Activated CD4-positive, alpha-beta T cell treated with anti-CD3 and anti-CD28 coated beads for 24 hours (primary cell): ENCODE measurements around the gene CWC27.
A peak's percentile ranks its signal among the peaks of the same experiment; 100 is the strongest.

ENCODE experiments used
- DNase-seq, 2 donors: peaks; one replicate each; pipeline ENCODE4 v3.0.0-alpha.2; 2020; ENCODE audit warnings: low read depth in 2 of 2

CWC27 gene

DNA sequence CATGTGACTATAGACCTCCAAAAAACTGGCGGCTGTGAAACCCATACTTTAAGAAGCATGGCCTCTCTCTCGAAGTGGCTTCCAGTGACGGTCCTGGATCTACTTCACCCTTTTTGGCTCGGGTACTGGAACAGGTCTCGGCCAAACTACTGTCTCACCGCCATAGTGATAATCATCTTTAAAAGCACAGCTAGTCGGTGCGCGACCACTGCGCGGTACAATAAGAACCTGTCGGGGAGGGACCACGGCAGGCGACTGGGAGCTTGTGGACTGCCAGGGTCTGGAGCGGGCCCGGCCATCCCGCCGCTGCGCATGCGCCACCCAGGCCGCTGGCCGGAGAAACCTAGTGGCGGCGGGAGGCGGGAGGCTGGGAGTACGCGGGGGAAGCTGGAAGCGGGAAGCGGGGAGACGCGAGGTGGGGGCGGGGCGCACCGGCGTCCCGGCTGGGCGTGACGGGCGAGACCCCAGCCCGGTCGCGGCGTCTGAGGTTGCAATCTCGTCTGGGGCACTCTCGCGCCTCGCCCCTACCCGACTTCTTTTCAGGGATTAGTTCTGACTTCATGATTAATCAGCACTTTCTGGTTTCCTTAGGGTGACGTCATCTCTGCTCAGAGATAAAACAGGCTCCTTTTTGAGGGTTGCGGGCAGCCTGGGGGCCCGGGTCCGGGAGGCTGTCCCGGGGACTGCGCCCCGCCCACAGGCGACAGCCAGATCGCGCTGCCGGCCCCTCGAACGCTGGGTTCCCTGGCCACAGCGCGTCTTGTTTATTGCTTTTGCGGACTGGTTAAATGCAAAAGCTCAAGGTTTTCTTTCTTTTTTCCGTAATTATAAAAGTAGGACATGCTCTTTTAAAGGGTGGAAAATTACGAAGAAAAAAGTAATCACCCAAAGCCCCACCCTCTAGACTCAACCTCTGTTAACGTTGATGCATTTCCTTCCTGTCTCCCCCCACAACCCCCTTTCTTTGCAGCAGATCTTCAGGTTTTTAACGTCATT lies 266.8 kb downstream of the CWC27 start:
- peak; percentile 58 to 59 for DNase-seq

DNA sequence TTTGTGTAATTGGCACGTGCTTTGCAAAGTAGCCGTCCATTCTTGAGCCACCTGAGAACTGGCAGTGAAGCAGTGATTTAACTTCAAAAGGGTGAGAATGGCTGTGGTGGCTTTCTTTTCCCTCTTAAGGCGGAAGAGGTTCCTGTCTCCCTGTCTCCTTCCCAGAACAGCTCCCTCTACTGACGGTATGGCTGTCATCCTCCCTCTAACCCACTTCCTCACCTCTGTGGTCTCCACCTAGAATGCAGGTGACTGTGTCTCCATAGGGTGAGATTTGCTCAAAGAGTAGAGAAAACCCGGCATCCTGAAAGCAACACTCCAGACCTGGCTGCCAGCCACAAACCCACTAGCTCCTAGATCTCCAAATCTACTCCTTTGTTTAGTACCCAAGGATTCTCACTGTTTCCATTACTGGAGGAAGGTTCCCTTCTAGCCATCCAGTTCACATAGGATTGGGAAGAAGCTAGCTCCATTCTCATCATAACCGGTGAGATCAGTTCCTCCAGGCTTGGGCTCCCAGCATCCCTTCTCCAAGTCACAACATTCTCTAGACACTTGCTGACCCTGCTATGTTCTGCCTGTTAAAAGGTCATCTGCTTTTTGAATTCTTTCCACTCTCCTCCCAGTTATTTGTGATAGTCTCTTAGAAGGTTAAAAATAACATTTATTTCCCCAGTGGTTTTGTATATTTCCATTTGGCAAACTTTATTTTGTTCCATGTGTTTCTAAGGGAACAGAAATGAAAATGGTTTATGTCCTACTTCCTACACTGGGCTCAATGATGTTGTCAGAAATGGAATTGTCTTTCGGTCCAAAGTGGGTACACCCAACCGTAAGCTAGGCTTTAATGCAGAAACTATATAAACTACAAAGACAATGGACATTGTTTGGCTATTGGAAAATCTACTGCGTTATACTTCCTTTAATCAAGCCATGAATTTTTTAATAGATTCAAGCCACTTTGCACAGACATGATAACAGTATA lies 269.4 kb downstream of the CWC27 start:
- DNase-seq: no peak

DNA sequence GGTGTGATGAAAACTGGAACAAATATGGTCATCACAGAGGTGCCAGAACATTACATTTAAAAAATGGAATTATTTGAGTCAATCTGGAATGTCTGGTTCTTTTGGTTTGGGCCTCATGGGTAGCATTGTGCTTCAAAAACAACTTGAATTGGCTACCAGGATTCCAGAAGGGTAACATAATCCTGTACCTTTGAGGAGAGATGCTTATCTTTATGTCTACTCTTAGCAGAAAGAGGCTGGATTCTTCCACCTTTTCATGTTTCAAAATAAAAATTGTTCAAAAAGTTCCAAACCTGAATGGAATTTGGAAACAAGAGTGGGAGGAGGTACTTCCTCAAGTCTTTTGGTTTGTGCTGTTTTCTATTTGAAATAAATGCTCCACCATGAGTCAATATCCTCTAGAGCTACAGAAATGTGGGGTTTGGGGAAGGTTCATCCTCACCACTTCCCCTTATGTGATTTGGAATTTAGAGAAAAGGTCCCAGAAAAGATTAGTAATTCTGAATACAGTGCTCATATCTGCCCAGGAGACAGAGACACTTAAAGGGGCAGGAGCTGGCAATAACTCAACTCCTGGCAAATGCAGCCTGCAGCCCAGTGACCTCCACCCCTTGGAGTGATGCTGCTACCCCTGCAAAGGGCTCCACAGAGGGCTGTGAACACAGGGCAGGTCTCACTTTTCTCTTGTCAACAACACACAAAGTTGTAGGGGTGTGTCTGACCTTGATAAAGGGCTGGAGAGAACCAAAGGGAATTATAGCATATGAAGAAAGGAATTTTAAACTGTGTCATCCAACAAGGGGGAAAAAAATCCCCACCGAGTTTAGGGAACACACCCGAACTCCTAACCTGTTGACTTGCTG lies 272.8 kb downstream of the CWC27 start:
- no peak for DNase-seq

DNA sequence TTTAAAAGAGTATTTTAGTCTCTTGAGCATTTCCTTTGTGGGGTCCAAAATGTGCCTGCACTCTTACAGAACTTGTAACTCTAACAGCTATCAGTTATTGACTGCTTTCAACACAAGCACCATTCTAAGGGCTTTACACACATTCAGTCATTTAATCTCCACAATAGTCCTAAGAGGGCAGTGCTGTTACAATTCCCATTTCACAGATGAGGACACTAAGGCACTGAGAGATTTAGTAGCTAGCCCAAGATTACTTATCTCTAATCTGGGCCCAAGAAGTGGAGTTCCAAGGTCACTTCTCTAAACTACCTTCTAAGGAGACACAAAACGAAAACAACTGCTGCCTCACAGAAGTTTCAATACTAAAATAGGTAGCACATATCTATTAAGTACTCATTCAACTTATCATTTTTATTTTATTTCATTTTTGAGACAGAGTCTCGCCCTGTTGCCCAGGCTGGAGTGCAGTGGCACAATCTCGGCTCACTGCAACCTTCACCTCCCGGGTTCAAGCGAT lies 275.2 kb downstream of the CWC27 start:
- no peak for DNase-seq

DNA sequence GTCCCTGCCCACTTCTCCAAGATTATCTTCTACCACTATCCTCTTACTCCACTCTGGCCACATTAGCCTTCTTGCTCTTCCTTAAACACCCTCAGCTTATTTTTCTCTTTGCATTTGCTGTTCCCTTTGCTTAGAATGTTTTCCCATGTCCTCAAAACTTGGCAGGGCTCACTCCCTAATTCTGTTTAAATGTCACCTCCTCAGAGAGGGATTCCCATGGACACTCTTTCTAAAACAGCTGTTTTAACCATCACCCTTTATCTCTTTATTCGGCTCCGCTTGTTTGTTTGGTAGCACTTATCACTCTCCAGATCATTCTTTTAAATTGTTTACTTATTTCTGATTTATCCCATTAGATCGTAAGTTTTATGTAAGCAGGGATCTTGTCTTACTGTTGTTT lies 278.5 kb downstream of the CWC27 start:
- DNase-seq: no peak

DNA sequence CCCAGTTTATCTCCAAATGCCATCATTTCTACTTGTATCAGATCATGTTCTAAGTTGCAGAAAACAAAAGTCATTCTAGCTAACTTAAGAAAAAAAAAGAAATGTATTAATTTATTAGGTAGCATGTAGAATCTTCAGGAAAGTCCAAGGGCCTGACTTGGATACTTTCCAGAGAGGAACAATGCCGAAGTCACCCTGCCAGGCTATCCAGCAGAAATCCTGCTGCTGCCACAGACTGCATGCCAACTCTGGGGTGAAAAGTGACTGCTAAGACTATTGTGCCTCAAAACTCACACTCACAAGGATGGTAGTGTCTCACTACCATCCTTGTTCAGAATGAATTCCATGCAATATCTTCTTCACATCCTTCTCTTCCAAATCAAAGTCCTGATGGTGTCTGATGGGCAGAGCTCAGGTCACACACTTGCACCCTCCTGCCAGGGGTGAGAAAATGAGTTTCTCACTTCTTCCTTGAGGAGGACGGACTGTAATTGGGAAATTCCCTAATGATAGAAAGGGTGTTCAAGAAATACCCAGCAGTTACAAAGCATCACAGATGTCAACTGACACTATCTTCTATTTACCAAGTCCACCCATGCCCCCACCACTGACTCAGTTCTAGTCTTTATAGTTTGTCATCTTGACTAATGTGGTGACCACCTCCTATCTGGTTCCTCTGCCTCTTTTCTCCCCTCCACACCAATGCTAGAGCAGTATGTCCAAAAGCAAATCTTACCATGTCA lies 279.4 kb downstream of the CWC27 start:
- no peak for DNase-seq

DNA sequence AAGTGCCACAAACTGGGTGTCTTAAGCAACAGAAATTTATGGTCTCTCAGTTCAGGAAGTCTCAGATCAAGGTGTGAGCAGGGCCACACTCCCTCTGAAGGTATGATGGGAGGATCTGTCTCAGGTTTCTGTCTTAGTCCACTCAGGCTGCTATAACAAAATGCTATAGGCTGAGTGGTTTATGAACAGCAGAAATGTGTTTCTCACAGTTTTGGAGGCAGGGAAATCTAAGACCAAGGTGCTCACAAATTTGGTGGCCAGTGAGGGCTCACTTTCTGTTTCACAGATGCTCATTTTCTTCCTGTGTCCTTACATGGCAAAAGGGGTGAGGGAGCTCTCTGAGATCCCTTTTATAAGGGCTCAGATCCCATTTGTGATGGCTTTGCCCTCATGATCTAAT lies 281.4 kb downstream of the CWC27 start:
- no peak for DNase-seq

DNA sequence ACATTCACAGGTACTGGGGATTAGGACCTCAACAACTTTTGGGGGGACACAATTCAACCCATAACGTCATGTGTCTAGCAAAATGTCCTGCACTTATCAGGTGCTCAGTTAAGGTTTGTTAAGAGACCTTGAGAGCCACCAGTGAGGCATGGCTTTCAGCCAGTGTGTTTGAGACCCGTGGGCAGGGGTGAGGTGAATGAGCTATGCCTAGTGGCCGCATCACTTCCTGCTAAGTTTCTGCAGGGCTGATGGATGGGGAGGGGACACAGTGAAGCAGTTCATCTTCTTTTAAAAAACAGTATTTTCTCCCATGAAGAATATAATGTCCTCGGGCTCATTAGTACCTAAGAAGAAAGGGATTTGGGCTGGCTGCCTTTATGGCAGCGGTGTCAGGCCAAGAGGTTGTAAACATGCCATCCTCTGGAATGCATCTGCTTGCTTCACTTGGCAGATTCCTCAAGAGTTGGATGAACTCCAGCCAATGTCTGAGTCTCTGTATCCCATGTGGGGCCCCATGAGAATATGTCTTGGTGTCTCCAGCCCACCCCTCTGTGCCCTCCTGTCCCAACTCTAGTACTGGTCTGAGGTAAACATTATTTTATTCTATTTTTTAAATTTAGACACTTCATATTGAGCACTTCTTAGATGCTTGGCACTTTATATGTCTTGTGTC lies 282.2 kb downstream of the CWC27 start:
- DNase-seq: no peak

DNA sequence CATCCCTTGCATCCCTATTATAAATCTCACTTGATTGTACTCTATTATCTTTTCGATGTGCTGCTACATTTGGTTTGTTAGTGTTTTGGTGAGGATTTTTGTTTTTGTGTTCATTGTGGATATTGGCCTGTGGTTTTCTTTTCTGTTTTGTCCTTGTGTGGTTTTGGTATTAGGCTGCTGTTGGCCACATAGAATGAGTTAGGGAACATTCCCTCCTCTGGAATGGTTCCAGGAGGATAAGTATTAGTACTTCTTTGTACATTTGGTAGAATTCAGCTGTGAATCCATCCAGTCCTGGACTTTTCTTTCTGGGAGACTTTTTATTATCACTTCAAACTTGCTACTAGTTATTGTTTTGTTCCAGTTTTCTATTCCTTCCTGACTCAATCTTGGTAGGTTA lies 287.2 kb downstream of the CWC27 start:
- DNase-seq: no peak

DNA sequence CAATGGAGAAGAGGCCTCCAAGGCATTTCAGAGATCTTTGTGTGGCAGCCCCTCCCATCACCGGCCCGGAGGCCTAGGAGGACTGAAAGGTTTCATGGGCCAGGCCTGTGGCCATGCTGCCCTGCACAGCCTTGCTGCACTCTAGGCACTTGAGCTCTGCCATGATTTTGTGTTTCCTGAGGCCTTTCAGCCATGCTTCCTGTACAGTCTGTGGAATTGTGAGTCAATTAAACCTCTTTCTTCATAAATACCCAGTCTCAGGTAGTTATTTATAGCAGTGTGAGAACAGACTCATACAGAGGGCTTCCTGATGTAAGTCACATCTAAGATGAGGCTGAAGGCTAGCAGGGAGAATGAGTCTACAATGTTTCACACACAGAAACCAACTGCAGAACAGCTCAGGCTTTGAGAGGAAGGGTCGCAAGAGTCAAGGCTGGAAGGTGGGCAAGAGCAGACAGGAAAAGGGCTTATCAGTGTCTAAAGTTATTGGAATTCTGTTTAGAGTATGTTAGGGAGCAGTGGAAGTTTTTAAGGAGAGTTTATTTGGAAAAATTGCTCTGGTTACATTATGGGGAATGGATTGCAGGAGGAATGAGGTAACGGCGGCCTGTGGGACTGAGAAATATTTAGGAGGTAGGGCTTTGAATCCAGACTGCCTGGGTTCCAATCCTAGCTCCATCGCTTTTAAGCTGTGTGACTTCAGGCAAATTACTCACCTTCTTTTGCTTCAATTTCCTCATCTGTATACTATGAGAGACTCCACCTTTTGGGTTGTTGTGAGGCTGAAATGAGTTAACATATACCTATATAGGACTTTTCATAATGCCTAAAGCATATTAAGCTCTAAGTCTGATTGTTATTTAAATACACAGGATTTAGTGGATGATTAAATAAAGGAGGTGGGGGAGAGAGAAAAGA lies 291.2 kb downstream of the CWC27 start:
- no peak for DNase-seq

DNA sequence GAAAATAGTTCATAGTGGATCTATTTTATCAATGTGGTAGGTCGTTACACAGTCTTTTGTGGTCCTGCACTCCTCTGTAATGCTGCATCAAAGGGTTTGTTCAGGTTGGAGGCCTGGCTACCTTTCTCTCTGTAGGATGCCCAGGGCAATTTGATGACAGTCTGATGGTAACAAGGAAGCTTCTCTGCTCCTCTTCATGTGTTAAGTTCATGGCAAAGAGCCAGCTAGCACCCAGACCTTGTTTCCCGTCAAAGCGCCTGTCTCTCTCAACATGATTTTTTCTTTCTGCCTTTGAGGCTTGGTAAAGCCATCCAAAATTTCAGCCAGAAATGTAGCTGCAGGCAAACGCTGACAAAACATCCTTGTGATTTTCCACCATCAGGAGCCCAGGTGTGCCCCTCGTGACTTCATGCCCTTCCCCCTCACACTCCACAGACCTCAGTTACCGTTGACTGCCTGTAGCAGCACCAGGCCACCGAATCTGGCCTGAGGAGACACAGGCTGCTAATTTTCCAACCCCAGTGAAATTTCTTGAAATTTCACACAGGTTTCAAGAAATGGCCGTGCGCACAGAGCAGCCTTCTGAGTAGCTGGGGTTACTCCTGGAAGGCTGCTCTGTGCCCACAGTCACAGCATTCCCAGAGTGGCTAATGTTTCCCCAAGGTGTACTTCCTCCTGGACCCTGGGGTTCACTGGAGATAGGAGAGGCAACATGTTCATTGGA lies 292.7 kb downstream of the CWC27 start:
- DNase-seq: no peak

DNA sequence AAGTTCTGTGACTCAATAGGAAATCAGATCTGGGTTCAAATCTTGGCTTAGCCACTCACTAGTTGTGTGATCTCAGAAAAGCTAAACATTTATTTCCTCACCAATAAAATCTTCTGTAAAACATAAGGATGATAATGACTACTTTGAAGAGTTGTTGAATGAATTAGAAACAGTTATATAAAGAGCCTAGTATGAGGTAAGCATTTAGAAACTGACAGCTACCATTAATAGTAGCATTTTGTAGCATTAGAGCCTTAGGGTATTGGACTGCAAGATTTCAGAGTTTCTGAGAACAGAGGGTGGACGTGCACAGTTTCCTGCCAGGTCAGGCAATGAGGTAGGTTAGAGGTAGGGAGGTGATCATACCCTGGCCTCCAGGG lies 293.2 kb downstream of the CWC27 start:
- no peak for DNase-seq

DNA sequence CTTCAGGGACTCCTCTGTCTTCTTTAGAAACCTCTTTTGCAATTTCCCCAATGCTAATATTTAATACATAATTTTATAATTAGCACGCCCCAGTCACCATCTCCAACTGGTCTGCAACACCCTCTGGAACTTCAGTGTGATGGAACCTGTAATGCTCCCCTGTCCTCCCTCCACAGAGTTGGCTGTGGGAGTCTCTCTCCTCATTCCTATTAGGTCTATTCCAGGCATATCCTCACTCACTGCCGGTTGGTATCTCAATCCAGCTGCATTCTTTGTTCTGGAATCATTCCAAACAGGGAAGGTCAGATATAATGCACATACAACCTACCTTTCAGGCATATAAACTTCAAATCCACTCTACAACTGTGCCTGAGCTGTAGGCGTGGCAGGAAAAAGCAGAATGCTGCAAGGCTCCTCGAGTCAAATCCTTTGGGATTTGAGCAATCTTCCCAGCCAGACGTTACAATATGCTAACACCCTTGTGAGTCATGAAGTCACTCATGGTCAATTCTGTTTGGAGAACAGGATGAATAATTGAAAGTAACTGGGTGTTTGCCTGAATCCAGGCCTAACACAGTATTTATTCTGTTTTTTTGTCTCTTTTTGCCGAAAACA lies 293.8 kb downstream of the CWC27 start:
- no peak for DNase-seq

DNA sequence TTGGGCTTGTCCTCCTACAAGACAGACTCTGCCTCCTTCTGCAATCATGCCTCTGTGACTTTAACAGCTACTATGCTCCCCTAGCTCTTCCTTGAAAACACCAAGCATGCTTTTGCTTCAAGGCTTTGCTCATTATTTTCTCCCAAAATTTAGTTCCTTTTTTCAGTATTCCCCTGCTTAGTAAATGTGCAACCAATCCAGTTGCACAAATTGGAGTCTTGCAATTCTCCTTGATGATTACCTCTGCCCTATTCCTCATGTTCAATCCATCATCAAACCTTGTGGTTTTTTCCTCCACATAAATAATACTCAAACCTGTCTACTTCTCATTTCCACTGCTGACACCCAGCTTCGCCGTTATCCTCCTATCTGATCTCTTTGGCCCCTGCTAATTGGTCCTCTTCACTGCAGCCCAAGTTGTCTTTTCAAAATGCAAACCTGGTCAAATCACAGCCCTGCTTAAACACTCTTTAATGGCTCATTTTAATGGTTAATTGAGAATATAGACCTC lies 296.3 kb downstream of the CWC27 start:
- no peak for DNase-seq

DNA sequence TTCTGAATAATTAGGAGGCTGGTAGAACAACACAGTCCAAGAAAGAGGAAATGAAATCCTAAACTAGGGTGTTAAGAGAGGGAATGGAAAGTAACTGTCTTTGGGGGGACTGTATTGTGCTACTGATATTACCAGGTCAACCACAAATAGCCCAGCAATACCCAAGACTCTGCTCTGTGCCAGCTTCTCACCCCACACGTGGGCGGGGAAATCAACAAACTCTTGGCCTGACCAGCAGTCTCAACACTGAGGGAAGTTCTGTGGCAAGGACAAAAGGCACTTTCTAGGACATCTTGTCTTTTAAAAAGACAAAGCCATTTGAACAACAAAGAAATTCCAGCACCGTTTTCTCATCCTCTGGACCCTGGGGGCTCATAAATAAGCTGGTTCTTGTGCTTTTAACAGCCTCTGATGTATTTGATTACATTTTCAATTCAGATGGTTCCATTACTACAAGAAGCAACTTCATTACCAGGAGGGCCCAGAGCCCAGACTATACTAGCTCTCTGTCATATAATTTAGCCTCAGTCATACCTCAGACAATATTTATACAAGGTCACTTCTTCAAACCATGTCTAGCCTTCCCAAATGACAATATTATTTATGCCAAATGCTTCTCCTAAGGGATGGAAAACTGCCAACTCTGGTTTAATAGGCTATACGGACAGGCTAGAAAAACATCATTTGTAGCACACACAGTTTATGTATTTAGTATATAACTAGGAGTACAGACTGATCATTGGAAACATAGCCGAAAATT lies 297.8 kb downstream of the CWC27 start:
- DNase-seq: no peak

DNA sequence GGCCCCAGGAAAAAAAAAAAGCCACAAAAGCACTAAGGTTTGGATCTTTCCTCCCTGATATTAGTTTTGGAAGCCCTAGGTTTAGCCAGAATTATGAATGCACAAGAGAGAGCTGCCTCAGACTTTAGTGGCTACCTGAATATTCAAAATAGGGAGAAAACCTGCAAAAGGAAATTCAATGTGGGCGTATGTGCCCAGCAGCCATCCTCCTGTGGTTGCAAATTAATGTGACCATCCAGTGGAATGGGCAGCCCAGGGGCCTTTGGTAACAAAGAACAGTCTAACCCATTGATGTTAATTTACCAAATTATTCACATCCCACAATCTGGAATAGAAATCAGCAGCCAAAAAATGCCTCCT lies 298.4 kb downstream of the CWC27 start:
- no peak for DNase-seq
